ENCODE measurements around the gene CXXC5. TPM values are rescaled to one million over a fixed set of nuclear protein-coding genes. Genes with fewer than 3 reads are reported as not detected.

CXXC5 gene
- total RNA-seq, 2 experiments from 2014 or later = 26.7 to 113 TPM

- CTCF ChIA-PET (ENCODE audit: unreplicated experiment) = interaction anchor here (0.8 to 2.0 kb wide), 3 partner anchors 13 to 18 kb away, joined by 3 to 9 read pairs (median 6); no protein-coding TSS in a partner anchor
- Histone ChIP-seq H3K4me3 (ENCODE audit: low read depth, low read length, poor library complexity, severe bottlenecking) (peak overlapping the region; percentile 94), H3K4me2 (ENCODE audit: low read length) (peak overlapping the region; percentile 98), H3K27ac (ENCODE audit: low read depth, low read length, poor library complexity, severe bottlenecking) (peak overlapping the region; percentile 89), H3K36me3 (ENCODE audit: insufficient read depth, low read length) (peaks cover 7% of the 10 kb centered on the region; the same call in 1 of the 2 replicates), H3K4me1 (ENCODE audit: insufficient read depth, low read length, poor library complexity, severe bottlenecking) (peaks cover 79% of the 10 kb centered on the region), H4K20me1 (ENCODE audit: insufficient read depth, low read length) (peaks cover 24% of the 10 kb centered on the region; the same call in 1 of the 2 replicates), H3K9me2 (ENCODE audit: insufficient read depth, low read length) (no peaks in the 10 kb centered on the region), H3K79me2 (ENCODE audit: insufficient read depth, low read depth, low read length) (peaks cover 99% of the 10 kb centered on the region), H3K9me3 (ENCODE audit: low read length) (no peaks in the 10 kb centered on the region), H2AFZ (ENCODE audit: low read length) (no peak overlapping the region)
- intact Hi-C loops (cut with micrococcal nuclease; ENCODE audit: unreplicated experiment) = loop anchor here (1.0 kb wide), 1 partner anchor 17 kb away; no protein-coding TSS in a partner anchor
- TF ChIP-seq, protein P1, sequence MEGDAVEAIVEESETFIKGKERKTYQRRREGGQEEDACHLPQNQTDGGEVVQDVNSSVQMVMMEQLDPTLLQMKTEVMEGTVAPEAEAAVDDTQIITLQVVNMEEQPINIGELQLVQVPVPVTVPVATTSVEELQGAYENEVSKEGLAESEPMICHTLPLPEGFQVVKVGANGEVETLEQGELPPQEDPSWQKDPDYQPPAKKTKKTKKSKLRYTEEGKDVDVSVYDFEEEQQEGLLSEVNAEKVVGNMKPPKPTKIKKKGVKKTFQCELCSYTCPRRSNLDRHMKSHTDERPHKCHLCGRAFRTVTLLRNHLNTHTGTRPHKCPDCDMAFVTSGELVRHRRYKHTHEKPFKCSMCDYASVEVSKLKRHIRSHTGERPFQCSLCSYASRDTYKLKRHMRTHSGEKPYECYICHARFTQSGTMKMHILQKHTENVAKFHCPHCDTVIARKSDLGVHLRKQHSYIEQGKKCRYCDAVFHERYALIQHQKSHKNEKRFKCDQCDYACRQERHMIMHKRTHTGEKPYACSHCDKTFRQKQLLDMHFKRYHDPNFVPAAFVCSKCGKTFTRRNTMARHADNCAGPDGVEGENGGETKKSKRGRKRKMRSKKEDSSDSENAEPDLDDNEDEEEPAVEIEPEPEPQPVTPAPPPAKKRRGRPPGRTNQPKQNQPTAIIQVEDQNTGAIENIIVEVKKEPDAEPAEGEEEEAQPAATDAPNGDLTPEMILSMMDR (conservative IDR thresholded peaks at IDR 0.05; ENCODE audit: low read length) = no peak
- no peak for TF ChIP-seq EZH2phosphoT487 (IDR thresholded peaks at IDR 0.05; ENCODE audit: borderline replicate concordance, low read depth, low read length)
- peak; percentile 62 for DNase-seq (ENCODE audit: low spot score)
- POLR2A ChIA-PET = interaction anchor here (0.6 to 8.9 kb wide), 7 partner anchors 11 to 707 kb away, joined by 3 to 73 read pairs (median 5); no protein-coding TSS in a partner anchor
- BruUV-seq (replicated peaks) = no TSS peak
Observed at GRCh38 chr5:139653616-139654015, 5.5 kb downstream of the CXXC5 start.

DNA sequence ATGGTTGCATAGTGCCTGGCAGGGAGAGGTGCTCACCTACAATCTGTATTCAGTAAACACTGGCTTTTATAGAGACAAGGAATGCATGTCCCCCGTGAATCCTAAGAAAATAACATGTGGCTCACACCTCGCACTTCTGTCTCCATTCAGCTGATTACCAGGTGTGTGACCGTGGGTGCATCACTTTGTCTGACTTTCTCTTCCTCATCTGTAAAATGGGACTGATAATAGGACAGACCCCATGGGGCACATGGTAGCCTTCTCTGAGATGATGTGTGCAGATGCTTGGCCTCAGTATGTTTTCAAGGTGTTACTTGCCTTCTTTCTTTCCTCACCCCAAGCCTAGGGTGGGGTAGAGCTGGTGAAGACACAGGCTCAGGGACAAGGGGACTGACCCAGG lies 6.3 kb downstream of the CXXC5 start:
- ChIA-PET POLR2A (interaction anchor here (0.7 to 8.9 kb wide), 8 partner anchors 10 to 91 kb away, joined by 3 to 73 read pairs (median 4); no protein-coding TSS in a partner anchor), CTCF (ENCODE audit: unreplicated experiment) (interaction anchor here (0.5 to 2.0 kb wide), 4 partner anchors 15 to 361 kb away, joined by 3 to 9 read pairs (median 4); partner anchors contain the start of gene MATR3)
- no peak for TF ChIP-seq EZH2phosphoT487 (IDR thresholded peaks at IDR 0.05; ENCODE audit: borderline replicate concordance, low read depth, low read length)
- TF ChIP-seq, protein P1 (conservative IDR thresholded peaks at IDR 0.05; ENCODE audit: low read length) = no peak
- DNase-seq (ENCODE audit: low spot score) = peak; percentile 65
- peak overlapping the region; percentile 94 for H3K4me3 ChIP-seq (ENCODE audit: low read depth, low read length, poor library complexity, severe bottlenecking)
- peak overlapping the region; percentile 89 for H3K27ac ChIP-seq (ENCODE audit: low read depth, low read length, poor library complexity, severe bottlenecking)
- BruUV-seq (replicated peaks) = no TSS peak
- H3K9me2 ChIP-seq (ENCODE audit: insufficient read depth, low read length) = no peaks in the 10 kb centered on the region
- peaks cover 99% of the 10 kb centered on the region for H3K79me2 ChIP-seq (ENCODE audit: insufficient read depth, low read depth, low read length)
- no peaks in the 10 kb centered on the region for H3K9me3 ChIP-seq (ENCODE audit: low read length)
- intact Hi-C loops (cut with micrococcal nuclease; ENCODE audit: unreplicated experiment) = loop anchor here (1.0 kb wide), 1 partner anchor 16 kb away; no protein-coding TSS in a partner anchor
- H2AFZ ChIP-seq (ENCODE audit: low read length) = no peak overlapping the region
- H3K4me1 ChIP-seq (ENCODE audit: insufficient read depth, low read length, poor library complexity, severe bottlenecking) = peaks cover 87% of the 10 kb centered on the region
- peaks cover 7% of the 10 kb centered on the region; the same call in 1 of the 2 replicates for H3K36me3 ChIP-seq (ENCODE audit: insufficient read depth, low read length)
- H3K4me2 ChIP-seq (ENCODE audit: low read length) = peak overlapping the region; percentile 98
- H4K20me1 ChIP-seq (ENCODE audit: insufficient read depth, low read length) = peaks cover 24% of the 10 kb centered on the region; the same call in 1 of the 2 replicates
